ENCODE measurements around the gene MUC2. TPM values are rescaled to one million over a fixed set of nuclear protein-coding genes. Genes with fewer than 3 reads are reported as not detected.

The MUC2 gene
- total and polyA plus RNA-seq, 2 experiments from 2014 or later, result 0.03 TPM; not detected in 1

- H3K9me3 ChIP-seq (ENCODE audit: low read depth), result no peaks in the 10 kb centered on the region
- no peak overlapping the region for H3K4me3 ChIP-seq
- no peak for TF ChIP-seq CTCF (IDR thresholded peaks at IDR 0.05; ENCODE audit: low read depth, low read length)
- no peak for DNase-seq (ENCODE audit: low read depth in 1 of 2, low spot score in 1 of 2)
- no peaks in the 10 kb centered on the region for H3K27me3 ChIP-seq
- no peak overlapping the region for H3K27ac ChIP-seq
- no peaks in the 10 kb centered on the region for H3K4me1 ChIP-seq (ENCODE audit: low read depth)
- no peaks in the 10 kb centered on the region for H3K36me3 ChIP-seq
These were observed 47.0 kb upstream of the MUC2 start for GRCh38 chr11:1027483-1028290.

- H3K4me3 ChIP-seq, result no peak overlapping the region
- TF ChIP-seq CTCF (IDR thresholded peaks at IDR 0.05; ENCODE audit: low read depth, low read length), result no peak
These were observed 46.5 kb upstream of the MUC2 start for GRCh38 chr11:1028291-1028540.

DNA sequence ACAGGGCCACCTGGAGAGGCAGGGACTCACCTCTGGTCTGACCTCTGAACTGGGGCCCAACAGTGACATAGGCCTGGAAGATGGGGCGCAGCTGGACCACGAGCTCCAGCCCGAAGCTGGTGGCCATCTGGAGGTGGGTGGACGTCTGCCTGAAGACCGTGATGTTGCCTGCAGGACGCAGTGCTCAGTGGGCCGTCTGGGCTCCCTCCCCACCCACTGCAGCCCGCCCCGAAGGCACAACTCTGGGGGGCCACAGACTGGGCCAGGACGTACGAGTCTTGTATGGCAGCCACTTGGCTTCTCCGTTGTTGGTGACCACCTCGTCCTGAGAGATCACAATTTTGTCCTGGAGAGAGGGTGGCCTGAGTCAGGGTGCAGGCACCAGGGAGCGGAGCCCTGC lies 46.1 kb upstream of the MUC2 start:
- TF ChIP-seq CTCF (IDR thresholded peaks at IDR 0.05; ENCODE audit: low read depth, low read length), result no peak
- no peaks in the 10 kb centered on the region for H3K36me3 ChIP-seq
- H3K27me3 ChIP-seq, result no peaks in the 10 kb centered on the region

More at GRCh38 chr11:1028291-1028540, 46.5 kb upstream of the MUC2 start:
- Histone ChIP-seq H3K9me3 (ENCODE audit: low read depth) (no peaks in the 10 kb centered on the region), H3K27me3 (no peaks in the 10 kb centered on the region), H3K27ac (no peak overlapping the region), H3K36me3 (no peaks in the 10 kb centered on the region), H3K4me1 (ENCODE audit: low read depth) (no peaks in the 10 kb centered on the region)
- DNase-seq (ENCODE audit: low read depth in 1 of 2, low spot score in 1 of 2), result no peak

DNA sequence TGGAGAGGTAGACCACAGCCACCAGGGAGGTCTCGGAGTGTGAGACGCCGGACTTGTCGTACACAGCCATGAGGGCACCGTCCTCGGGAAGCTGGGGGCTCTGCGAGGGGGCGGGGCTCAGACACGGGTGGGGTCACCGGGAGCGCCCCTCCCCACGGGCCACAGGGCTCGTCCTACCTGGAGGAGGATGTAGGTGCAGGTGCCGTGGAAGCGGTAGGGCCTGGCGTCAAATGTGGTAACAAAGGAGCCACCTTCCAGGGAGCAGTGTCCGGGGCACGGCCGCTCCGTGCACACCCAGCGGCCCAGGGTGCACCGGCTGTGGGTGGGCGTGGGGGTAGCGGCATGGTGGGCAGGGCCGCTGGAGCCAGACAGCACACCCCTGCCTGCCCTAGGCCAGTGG lies 45.6 kb upstream of the MUC2 start:
- DNase-seq (ENCODE audit: low read depth in 1 of 2, low spot score in 1 of 2), result no peak
- Histone ChIP-seq H3K9me3 (ENCODE audit: low read depth) (no peaks in the 10 kb centered on the region), H3K27me3 (no peaks in the 10 kb centered on the region), H3K4me3 (no peak overlapping the region), H3K27ac (no peak overlapping the region), H3K4me1 (ENCODE audit: low read depth) (no peaks in the 10 kb centered on the region), H3K36me3 (no peaks in the 10 kb centered on the region)
- TF ChIP-seq CTCF (IDR thresholded peaks at IDR 0.05; ENCODE audit: low read depth, low read length), result no peak

More for the DNA sequence above, 46.1 kb upstream of the MUC2 start:
- DNase-seq (ENCODE audit: low read depth in 1 of 2, low spot score in 1 of 2), result no peak
- Histone ChIP-seq H3K9me3 (ENCODE audit: low read depth) (no peaks in the 10 kb centered on the region), H3K27ac (no peak overlapping the region), H3K4me1 (ENCODE audit: low read depth) (no peaks in the 10 kb centered on the region), H3K4me3 (no peak overlapping the region)

- no peaks in the 10 kb centered on the region for H3K9me3 ChIP-seq (ENCODE audit: low read depth)
- no peak overlapping the region for H3K4me3 ChIP-seq
- H3K36me3 ChIP-seq, result no peaks in the 10 kb centered on the region
- no peaks in the 10 kb centered on the region for H3K27me3 ChIP-seq
- H3K27ac ChIP-seq, result no peak overlapping the region
- no peaks in the 10 kb centered on the region for H3K4me1 ChIP-seq (ENCODE audit: low read depth)
- TF ChIP-seq CTCF (IDR thresholded peaks at IDR 0.05; ENCODE audit: low read depth, low read length), result no peak
- no peak for DNase-seq (ENCODE audit: low read depth in 1 of 2, low spot score in 1 of 2)
These were observed 45.0 kb upstream of the MUC2 start for GRCh38 chr11:1029654-1030053.
